ENCODE results near the gene N4BP3. TPM values are rescaled to one million over a fixed set of nuclear protein-coding genes. Genes with fewer than 3 reads are reported as not detected.
A peak's percentile ranks its signal among the peaks of the same experiment; 100 is the strongest.

The N4BP3 gene
- total and polyA plus RNA-seq, 7 donors: 0.69 to 3.0 (median 1.4) TPM

GRCh38 chr5:178107756-178108310 lies 5.5 kb upstream of the N4BP3 start:
- Histone ChIP-seq H3K27me3 (peaks cover 0 to 29% (median 7%) of the 10 kb centered on the region in 3 donors), H3K36me3 (no peaks in the 10 kb centered on the region), H3K4me3 (no peak overlapping the region), H3K9me3 (no peaks in the 10 kb centered on the region), H3K27ac (no peak overlapping the region), H3K4me1 (no peaks in the 10 kb centered on the region)
- no peak for TF ChIP-seq EP300 (IDR thresholded peaks at IDR 0.05)
- TF ChIP-seq POLR2A (IDR thresholded peaks at IDR 0.05): no peak
- TF ChIP-seq, protein P1, sequence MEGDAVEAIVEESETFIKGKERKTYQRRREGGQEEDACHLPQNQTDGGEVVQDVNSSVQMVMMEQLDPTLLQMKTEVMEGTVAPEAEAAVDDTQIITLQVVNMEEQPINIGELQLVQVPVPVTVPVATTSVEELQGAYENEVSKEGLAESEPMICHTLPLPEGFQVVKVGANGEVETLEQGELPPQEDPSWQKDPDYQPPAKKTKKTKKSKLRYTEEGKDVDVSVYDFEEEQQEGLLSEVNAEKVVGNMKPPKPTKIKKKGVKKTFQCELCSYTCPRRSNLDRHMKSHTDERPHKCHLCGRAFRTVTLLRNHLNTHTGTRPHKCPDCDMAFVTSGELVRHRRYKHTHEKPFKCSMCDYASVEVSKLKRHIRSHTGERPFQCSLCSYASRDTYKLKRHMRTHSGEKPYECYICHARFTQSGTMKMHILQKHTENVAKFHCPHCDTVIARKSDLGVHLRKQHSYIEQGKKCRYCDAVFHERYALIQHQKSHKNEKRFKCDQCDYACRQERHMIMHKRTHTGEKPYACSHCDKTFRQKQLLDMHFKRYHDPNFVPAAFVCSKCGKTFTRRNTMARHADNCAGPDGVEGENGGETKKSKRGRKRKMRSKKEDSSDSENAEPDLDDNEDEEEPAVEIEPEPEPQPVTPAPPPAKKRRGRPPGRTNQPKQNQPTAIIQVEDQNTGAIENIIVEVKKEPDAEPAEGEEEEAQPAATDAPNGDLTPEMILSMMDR (IDR thresholded peaks at IDR 0.05): no peak
- TF ChIP-seq POLR2AphosphoS5 (IDR thresholded peaks at IDR 0.05): no peak
- no peak for DNase-seq
- intact Hi-C loops (cut with DNase I): no loop called here
- WGBS, 2 donors: 60 to 77% methylated on average over 5 of the region's 5 CpGs

- TF ChIP-seq EP300 (IDR thresholded peaks at IDR 0.05) (no peak), POLR2A (IDR thresholded peaks at IDR 0.05) (no peak), POLR2AphosphoS5 (IDR thresholded peaks at IDR 0.05) (no peak)
- TF ChIP-seq, protein P1 (IDR thresholded peaks at IDR 0.05): no peak
- H3K27ac ChIP-seq: no peak overlapping the region
- WGBS, 2 donors: 63 to 83% methylated on average over 7 of the region's 7 CpGs
These were observed 4.9 kb upstream of the N4BP3 start for GRCh38 chr5:178108446-178108845.

GRCh38 chr5:178108966-178109365 lies 4.4 kb upstream of the N4BP3 start:
- intact Hi-C loops (cut with DNase I): no loop called here
- DNase-seq: no peak
- Histone ChIP-seq H3K9me3 (no peaks in the 10 kb centered on the region), H3K4me3 (no peak overlapping the region), H3K36me3 (no peaks in the 10 kb centered on the region), H3K4me1 (peaks cover 0 to 10% (median 10%) of the 10 kb centered on the region in 4 donors), H3K27ac (no peak overlapping the region), H3K27me3 (peaks cover 5 to 41% (median 17%) of the 10 kb centered on the region in 3 donors)
- TF ChIP-seq POLR2AphosphoS5 (IDR thresholded peaks at IDR 0.05): no peak
- TF ChIP-seq, protein P1 (IDR thresholded peaks at IDR 0.05): no peak
- no peak for TF ChIP-seq POLR2A (IDR thresholded peaks at IDR 0.05)
- no peak for TF ChIP-seq EP300 (IDR thresholded peaks at IDR 0.05)

More at GRCh38 chr5:178108446-178108845, 4.9 kb upstream of the N4BP3 start:
- Histone ChIP-seq H3K4me3 (no peak overlapping the region), H3K4me1 (peaks cover 0 to 5% (median 5%) of the 10 kb centered on the region in 4 donors), H3K27me3 (peaks cover under 1 to 35% (median 12%) of the 10 kb centered on the region in 3 donors), H3K36me3 (no peaks in the 10 kb centered on the region), H3K9me3 (no peaks in the 10 kb centered on the region)
- no peak for DNase-seq
- intact Hi-C loops (cut with DNase I): no loop called here

DNA sequence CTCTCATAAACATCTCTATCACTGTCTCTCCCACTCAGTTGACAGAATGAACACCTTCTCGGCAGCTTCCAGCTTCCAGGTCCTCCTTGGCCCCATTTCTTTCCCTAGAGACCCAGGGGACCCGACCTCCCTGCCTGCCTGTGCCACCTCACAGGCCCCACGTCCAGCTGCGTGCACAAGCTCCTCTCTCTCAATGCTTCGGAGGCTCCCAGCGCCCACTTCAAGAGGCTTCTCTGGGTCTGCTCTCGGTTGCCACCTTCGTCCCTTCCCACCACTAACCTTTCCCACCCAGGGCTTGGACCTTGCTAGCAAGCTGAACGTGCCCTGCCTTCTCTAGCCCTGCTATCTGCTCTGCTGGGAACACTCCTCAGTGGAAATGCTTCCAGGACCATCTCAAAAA lies 2.8 kb upstream of the N4BP3 start:
- Histone ChIP-seq H3K4me1 (peaks cover 0 to 16% (median 14%) of the 10 kb centered on the region in 4 donors), H3K27ac (no peak overlapping the region), H3K36me3 (no peaks in the 10 kb centered on the region), H3K4me3 (no peak overlapping the region), H3K9me3 (no peaks in the 10 kb centered on the region), H3K27me3 (peaks cover 14 to 56% (median 33%) of the 10 kb centered on the region in 3 donors)
- TF ChIP-seq POLR2AphosphoS5 (IDR thresholded peaks at IDR 0.05) (no peak), POLR2A (IDR thresholded peaks at IDR 0.05) (no peak), EP300 (IDR thresholded peaks at IDR 0.05) (no peak)
- TF ChIP-seq, protein P1 (IDR thresholded peaks at IDR 0.05): no peak
- intact Hi-C loops (cut with DNase I): no loop called here
- no peak for DNase-seq
- WGBS, 2 donors: 92 to 93% methylated on average over 9 of the region's 9 CpGs

DNA sequence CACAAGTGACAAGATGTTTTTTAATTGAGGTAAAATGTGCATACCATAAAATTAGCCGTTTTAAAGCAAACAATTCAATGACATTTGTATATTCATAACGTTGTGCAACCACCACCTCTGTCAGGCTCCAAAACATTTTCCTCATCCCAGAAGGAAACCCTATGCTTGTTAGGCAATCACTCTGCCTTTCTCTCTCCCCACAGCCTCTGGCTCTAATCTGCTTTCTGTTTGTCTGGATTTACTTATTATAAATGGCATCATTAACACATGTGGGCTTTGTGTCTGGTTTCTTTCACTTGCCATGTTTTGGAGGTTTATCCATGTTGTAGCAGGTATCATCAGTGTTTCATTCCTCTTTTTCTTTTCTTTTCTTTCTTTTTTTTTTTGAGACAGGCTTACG lies 1.4 kb upstream of the N4BP3 start:
- peaks cover 21 to 66% (median 38%) of the 10 kb centered on the region in 3 donors for H3K27me3 ChIP-seq
- no peak overlapping the region for H3K27ac ChIP-seq
- H3K4me3 ChIP-seq: no peak overlapping the region
- no peaks in the 10 kb centered on the region for H3K36me3 ChIP-seq
- no peak for DNase-seq
- intact Hi-C loops (cut with DNase I): no loop called here
- TF ChIP-seq EP300 (IDR thresholded peaks at IDR 0.05) (no peak), POLR2A (IDR thresholded peaks at IDR 0.05) (no peak), POLR2AphosphoS5 (IDR thresholded peaks at IDR 0.05) (peak in 3 of 4 donors; percentile 25 to 67 (median 51))
- TF ChIP-seq, protein P1 (IDR thresholded peaks at IDR 0.05): no peak
- WGBS, 2 donors: 37 to 59% methylated on average over 3 of the region's 3 CpGs
- H3K4me1 ChIP-seq: peaks cover 0 to 16% (median 14%) of the 10 kb centered on the region in 4 donors
- no peaks in the 10 kb centered on the region for H3K9me3 ChIP-seq
